Ammon's horn (tissue), 1 donor: ENCODE results near the gene PPP1CB.
"Not testable (repeated sequence)": the region's sequence is repeated elsewhere in the genome, so short reads cannot be mapped to it uniquely, and the experiment has no call there.

Source experiments
- DNase-seq: peaks from one replicate; pipeline ENCODE4 v3.0.0-alpha.2; 2016; ENCODE audit warnings: low spot score

PPP1CB gene

GRCh38 chr2:28751252-28751955, at the start of gene PPP1CB:
Gene PPP1CB (plus strand): TSS chr2:28751830. CDS start chr2:28752125, 295 bp downstream.
- DNase-seq, result peak; percentile 98

- peak; percentile 73 for DNase-seq
These were observed 49.2 kb upstream of the PPP1CB start for GRCh38 chr2:28702415-28702861.

GRCh38 chr2:28702878-28703277, 48.8 kb upstream of the PPP1CB start:
- no peak for DNase-seq

GRCh38 chr2:28704621-28705020, 47.0 kb upstream of the PPP1CB start:
- no peak for DNase-seq

- DNase-seq, result no peak
These were observed 45.7 kb upstream of the PPP1CB start for GRCh38 chr2:28705751-28706440.

GRCh38 chr2:28707592-28707991, 44.0 kb upstream of the PPP1CB start:
- peak; percentile 80 for DNase-seq

- DNase-seq, result no peak
These were observed 42.5 kb upstream of the PPP1CB start for GRCh38 chr2:28709101-28709500.

GRCh38 chr2:28710545-28710944, 41.1 kb upstream of the PPP1CB start:
- DNase-seq, result no peak

- DNase-seq, result no peak
These were observed 37.9 kb upstream of the PPP1CB start for GRCh38 chr2:28713577-28714298.

- peak; percentile 76 for DNase-seq
These were observed 35.3 kb upstream of the PPP1CB start for GRCh38 chr2:28716265-28716865.

- peak; percentile 38 for DNase-seq
These were observed 34.3 kb upstream of the PPP1CB start for GRCh38 chr2:28717339-28717758.

- no peak for DNase-seq
These were observed 31.3 kb upstream of the PPP1CB start for GRCh38 chr2:28720345-28720744.

GRCh38 chr2:28721601-28722191, 29.9 kb upstream of the PPP1CB start:
- no peak for DNase-seq

GRCh38 chr2:28725021-28725711, 26.5 kb upstream of the PPP1CB start:
- DNase-seq, result no peak

- no peak for DNase-seq
These were observed 25.5 kb upstream of the PPP1CB start for GRCh38 chr2:28726177-28726576.

- DNase-seq, result no peak
These were observed 21.9 kb upstream of the PPP1CB start for GRCh38 chr2:28729698-28730097.

- DNase-seq, result no peak
These were observed 20.9 kb upstream of the PPP1CB start for GRCh38 chr2:28730641-28731146.

GRCh38 chr2:28735511-28735910, 16.1 kb upstream of the PPP1CB start:
- DNase-seq, result no peak

GRCh38 chr2:28736034-28736433, 15.6 kb upstream of the PPP1CB start:
- peak; percentile 71 for DNase-seq

- no peak for DNase-seq
These were observed 14.0 kb upstream of the PPP1CB start for GRCh38 chr2:28737655-28738054.

- DNase-seq, result not testable (repeated sequence)
These were observed 9.0 kb upstream of the PPP1CB start for GRCh38 chr2:28742619-28743018.
